ENCODE results near the gene NELL1.

- TF ChIP-seq CTCF (IDR thresholded peaks at IDR 0.05) (no peak), POLR2A (IDR thresholded peaks at IDR 0.05) (no peak)
These were observed 615.7 kb downstream of the NELL1 start for GRCh38 chr11:21285104-21285503.

All from adrenal gland (tissue), 5 donors.